Dermis microvascular lymphatic vessel endothelial cell (primary cell): Measurements from ENCODE around the gene KLF2. TPM values are rescaled to one million over a fixed set of nuclear protein-coding genes. Genes with fewer than 3 reads are reported as not detected.
"Not testable (repeated sequence)": the region's sequence is repeated elsewhere in the genome, so short reads cannot be mapped to it uniquely, and the experiment has no call there.

Experiments used
- DNase-seq, 2 donors: peaks; one replicate each; pipeline versions ENCODE4 v3.0.0 to v3.0.0-alpha.2; 2010; ENCODE audit warnings: low read depth in 2 of 2
- total RNA-seq: library from RNA; depleted of rRNA; stranded (reverse); fragments of >200 nt; gene quantifications from 2 replicates; pipeline ENCODE4 v1.2.1, GENCODE V29; 2014

KLF2 gene
- total RNA-seq: 2.4 and 2.8 TPM in 2 replicates

GRCh38 chr19:16324384-16325160 is at the start of gene KLF2:
KLF2 (plus strand) TSS chr19:16324826; CDS start chr19:16324924, 98 bp downstream.
- DNase-seq: peak; percentile 86 to 96

GRCh38 chr19:16280306-16280705 is 44.3 kb upstream of the KLF2 start:
- no peak for DNase-seq

- no peak for DNase-seq
Observed at GRCh38 chr19:16281743-16282142, 42.9 kb upstream of the KLF2 start.

GRCh38 chr19:16283210-16284061 is 41.2 kb upstream of the KLF2 start:
- DNase-seq: peak; percentile 95 to 99

- DNase-seq: no peak
Observed at GRCh38 chr19:16284505-16284904, 40.1 kb upstream of the KLF2 start.

GRCh38 chr19:16285079-16285478 is 39.5 kb upstream of the KLF2 start:
- not testable (repeated sequence) for DNase-seq

- DNase-seq: peak in 1 of 2 donors; percentile 32
Observed at GRCh38 chr19:16285769-16286498, 38.7 kb upstream of the KLF2 start.

GRCh38 chr19:16288544-16288943 is 36.1 kb upstream of the KLF2 start:
- peak; percentile 55 to 68 for DNase-seq

- DNase-seq: no peak
Observed at GRCh38 chr19:16289594-16289993, 35.0 kb upstream of the KLF2 start.

- DNase-seq: peak; percentile 66 to 94
Observed at GRCh38 chr19:16290692-16291091, 33.9 kb upstream of the KLF2 start.

- DNase-seq: peak; percentile 70 to 82
Observed at GRCh38 chr19:16293118-16294091, 31.2 kb upstream of the KLF2 start.

GRCh38 chr19:16295057-16295456 is 29.6 kb upstream of the KLF2 start:
- DNase-seq: no peak

GRCh38 chr19:16296713-16297112 is 27.9 kb upstream of the KLF2 start:
- peak in 1 of 2 donors; percentile 29 for DNase-seq

- no peak for DNase-seq
Observed at GRCh38 chr19:16297575-16298178, 26.9 kb upstream of the KLF2 start.

- DNase-seq: no peak
Observed at GRCh38 chr19:16298334-16298733, 26.3 kb upstream of the KLF2 start.

- peak in 1 of 2 donors; percentile 83 for DNase-seq
Observed at GRCh38 chr19:16301999-16302694, 22.5 kb upstream of the KLF2 start.

- peak in 1 of 2 donors; percentile 77 for DNase-seq
Observed at GRCh38 chr19:16303755-16304154, 20.9 kb upstream of the KLF2 start.

- DNase-seq: not testable (repeated sequence)
Observed at GRCh38 chr19:16304511-16304910, 20.1 kb upstream of the KLF2 start.

- not testable (repeated sequence) for DNase-seq
Observed at GRCh38 chr19:16305060-16305459, 19.6 kb upstream of the KLF2 start.
